CD4-positive, alpha-beta T cell treated with Interleukin-17A for 4 hours (primary cell): ENCODE measurements around the gene TRAF6.
"Not testable (repeated sequence)": the region's sequence is repeated elsewhere in the genome, so short reads cannot be mapped to it uniquely, and the experiment has no call there.

Experiments used
- DNase-seq: peaks from one replicate; pipeline ENCODE4 v3.0.0-alpha.2; 2020; ENCODE audit warnings: mixed read lengths

Gene TRAF6

GRCh38 chr11:36492724-36493304 is 17.3 kb downstream of the TRAF6 start:
- peak; percentile 42 for DNase-seq

- no peak for DNase-seq
These were observed 19.9 kb downstream of the TRAF6 start for GRCh38 chr11:36490026-36490806.

- DNase-seq = no peak
These were observed 22.0 kb downstream of the TRAF6 start for GRCh38 chr11:36488096-36488495.

- DNase-seq = no peak
These were observed 22.5 kb downstream of the TRAF6 start for GRCh38 chr11:36487619-36488018.

GRCh38 chr11:36485298-36486002 is 24.6 kb downstream of the TRAF6 start:
- no peak for DNase-seq

- DNase-seq = not testable (repeated sequence)
These were observed 27.0 kb downstream of the TRAF6 start for GRCh38 chr11:36483042-36483441.

- DNase-seq = no peak
These were observed 29.2 kb downstream of the TRAF6 start for GRCh38 chr11:36480833-36481232.

- peak; percentile 40 for DNase-seq
These were observed 31.3 kb downstream of the TRAF6 start for GRCh38 chr11:36478700-36479329.

- DNase-seq = no peak
These were observed 34.9 kb downstream of the TRAF6 start for GRCh38 chr11:36475192-36475591.

- DNase-seq = no peak
These were observed 38.5 kb downstream of the TRAF6 start for GRCh38 chr11:36471577-36471976.

GRCh38 chr11:36469881-36470802 is 39.9 kb downstream of the TRAF6 start:
- DNase-seq = no peak

GRCh38 chr11:36469063-36469462 is 41.0 kb downstream of the TRAF6 start:
- DNase-seq = no peak

GRCh38 chr11:36467916-36468315 is 42.2 kb downstream of the TRAF6 start:
- no peak for DNase-seq

GRCh38 chr11:36467012-36467411 is 43.1 kb downstream of the TRAF6 start:
- DNase-seq = no peak

- DNase-seq = no peak
These were observed 44.5 kb downstream of the TRAF6 start for GRCh38 chr11:36465449-36466163.

- no peak for DNase-seq
These were observed 45.4 kb downstream of the TRAF6 start for GRCh38 chr11:36464720-36465119.

GRCh38 chr11:36463781-36464180 is 46.3 kb downstream of the TRAF6 start:
- no peak for DNase-seq

- DNase-seq = no peak
These were observed 47.8 kb downstream of the TRAF6 start for GRCh38 chr11:36462321-36462720.

GRCh38 chr11:36460220-36460619 is 49.9 kb downstream of the TRAF6 start:
- DNase-seq = no peak

- DNase-seq = no peak
These were observed 51.0 kb downstream of the TRAF6 start for GRCh38 chr11:36459046-36459445.

- no peak for DNase-seq
These were observed 51.8 kb downstream of the TRAF6 start for GRCh38 chr11:36458129-36458915.
